Lung (tissue), 12 donors: Measurements from ENCODE around the gene LIG1. TPM values are rescaled to one million over a fixed set of nuclear protein-coding genes. Genes with fewer than 3 reads are reported as not detected.

ENCODE experiments used
- ATAC-seq: fragments of 200-7000 bp; cut with Tn5 transposase; one replicate; pipeline ENCODE4 v1.9.1; 2020; ENCODE audit warnings: moderate number of reproducible peaks; ENCODE audit not compliant: insufficient read depth, low FRiP score
- DNase-seq, 3 donors: peaks; one replicate each; pipeline ENCODE4 v3.0.0-alpha.2; 2013 to 2017
- H3K27ac ChIP-seq, 2 donors: one replicate each; pipeline ENCODE4 v1.5.1; 2013; ENCODE audit warnings: mild to moderate bottlenecking in 2 of 2, moderate library complexity in 2 of 2, control low read depth in 1 of 2, inconsistent platforms in 1 of 2, low read depth in 1 of 2, low read length in 1 of 2
- H3K27me3 ChIP-seq, 3 donors: one replicate each; pipeline ENCODE4 v1.5.1; 2013; ENCODE audit warnings: low read length in 2 of 3; ENCODE audit not compliant: control insufficient read depth in 3 of 3, insufficient read depth in 3 of 3
- H3K36me3 ChIP-seq, 4 donors: one replicate each; pipeline ENCODE4 v1.5.1; 2013; ENCODE audit warnings: low read length in 4 of 4, mild to moderate bottlenecking in 1 of 4, moderate library complexity in 1 of 4; ENCODE audit not compliant: control insufficient read depth in 4 of 4, insufficient read depth in 4 of 4
- H3K4me1 ChIP-seq, 5 donors: one replicate each; pipeline ENCODE4 v1.5.1; 2013; ENCODE audit warnings: low read length in 5 of 5, mild to moderate bottlenecking in 2 of 5, moderate library complexity in 1 of 5; ENCODE audit not compliant: control insufficient read depth in 5 of 5, insufficient read depth in 5 of 5
- H3K4me3 ChIP-seq: one replicate; pipeline ENCODE4 v1.5.1; 2013; ENCODE audit warnings: mild to moderate bottlenecking, control low read depth, moderate library complexity
- H3K9ac ChIP-seq, 2 donors: one replicate each; pipeline ENCODE4 v1.5.1; 2013; ENCODE audit warnings: low read length in 2 of 2, control low read depth in 1 of 2; ENCODE audit not compliant: insufficient read depth in 1 of 2
- H3K9me3 ChIP-seq, 4 donors: one replicate each; pipeline ENCODE4 v1.5.1; 2013; ENCODE audit warnings: low read length in 3 of 4, mild to moderate bottlenecking in 1 of 4, moderate library complexity in 1 of 4; ENCODE audit not compliant: control insufficient read depth in 4 of 4, insufficient read depth in 3 of 4
- WGBS, 2 donors: extraction: QIAGEN DNeasy Blood & Tissue Kit; methylation state at CpG; one replicate each; pipeline ENCODE4 v1.1.7; 2013; 5-methylcytosine and 5-hydroxymethylcytosine counted together
- polyA plus RNA-seq, 2 donors: library from polyadenylated mRNA; stranded (reverse); fragments of 200-250 nt; gene quantifications; one replicate each; pipeline ENCODE4 v1.2.1, GENCODE V29; 2013
- total RNA-seq, 2 donors: library from RNA; depleted of rRNA in 1 of 2; stranded (reverse); fragments of >200 nt in 1 of 2; gene quantifications; one replicate each; pipeline ENCODE4 v1.2.1, GENCODE V29; 2014 to 2021
- TF ChIP-seq, protein P1 (sequence below): IDR thresholded peaks from 2 replicates; pipeline ENCODE4 v1.5.1; 2012; ENCODE audit warnings: mild to moderate bottlenecking; ENCODE audit errors: control extremely low read depth, extremely low read depth
- donor health status: control.
- donor health status: control.
- donor health status: Bipolar disorder and iron deficiency.
- donor health status: healthy.
- donor health status: DM: yes; HTN: yes; CAD: no.

The LIG1 gene
- total and polyA plus RNA-seq, 4 donors: 10.6 to 40.5 (median 25.3) TPM

DNA sequence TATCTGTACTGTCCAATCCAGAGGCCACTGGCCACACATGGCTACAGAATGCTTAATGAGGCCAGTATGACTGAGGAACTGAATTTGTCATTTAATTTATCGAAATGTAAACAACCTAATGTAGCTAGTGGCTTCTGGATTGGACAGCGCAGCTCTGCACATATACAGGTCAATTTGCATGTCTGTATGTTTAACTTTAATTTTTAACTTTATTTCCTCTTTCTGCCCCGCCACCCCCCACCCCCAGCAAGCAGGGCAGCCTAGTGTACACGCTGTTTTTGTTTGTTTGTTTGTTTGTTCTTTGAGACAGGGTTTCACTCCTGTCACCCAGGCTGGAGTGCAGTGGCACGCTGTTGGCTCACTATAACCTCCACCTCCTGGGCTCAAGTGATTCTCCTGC is 15.9 kb upstream of the LIG1 start:
- TF ChIP-seq, protein P1, sequence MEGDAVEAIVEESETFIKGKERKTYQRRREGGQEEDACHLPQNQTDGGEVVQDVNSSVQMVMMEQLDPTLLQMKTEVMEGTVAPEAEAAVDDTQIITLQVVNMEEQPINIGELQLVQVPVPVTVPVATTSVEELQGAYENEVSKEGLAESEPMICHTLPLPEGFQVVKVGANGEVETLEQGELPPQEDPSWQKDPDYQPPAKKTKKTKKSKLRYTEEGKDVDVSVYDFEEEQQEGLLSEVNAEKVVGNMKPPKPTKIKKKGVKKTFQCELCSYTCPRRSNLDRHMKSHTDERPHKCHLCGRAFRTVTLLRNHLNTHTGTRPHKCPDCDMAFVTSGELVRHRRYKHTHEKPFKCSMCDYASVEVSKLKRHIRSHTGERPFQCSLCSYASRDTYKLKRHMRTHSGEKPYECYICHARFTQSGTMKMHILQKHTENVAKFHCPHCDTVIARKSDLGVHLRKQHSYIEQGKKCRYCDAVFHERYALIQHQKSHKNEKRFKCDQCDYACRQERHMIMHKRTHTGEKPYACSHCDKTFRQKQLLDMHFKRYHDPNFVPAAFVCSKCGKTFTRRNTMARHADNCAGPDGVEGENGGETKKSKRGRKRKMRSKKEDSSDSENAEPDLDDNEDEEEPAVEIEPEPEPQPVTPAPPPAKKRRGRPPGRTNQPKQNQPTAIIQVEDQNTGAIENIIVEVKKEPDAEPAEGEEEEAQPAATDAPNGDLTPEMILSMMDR: no peak
- Histone ChIP-seq H3K27me3 (no peaks in the 10 kb centered on the region), H3K9ac (no peak overlapping the region), H3K4me1 (no peaks in the 10 kb centered on the region), H3K36me3 (peaks cover 0 to 20% (median 11%) of the 10 kb centered on the region in 4 donors), H3K9me3 (peaks cover 0 to 5% (median 2%) of the 10 kb centered on the region in 4 donors), H3K27ac (no peak overlapping the region), H3K4me3 (no peak overlapping the region)
- no peak for DNase-seq
- no peak for ATAC-seq
- 91 to 94% methylated on average over 5 of the region's 5 CpGs for WGBS, 2 donors

DNA sequence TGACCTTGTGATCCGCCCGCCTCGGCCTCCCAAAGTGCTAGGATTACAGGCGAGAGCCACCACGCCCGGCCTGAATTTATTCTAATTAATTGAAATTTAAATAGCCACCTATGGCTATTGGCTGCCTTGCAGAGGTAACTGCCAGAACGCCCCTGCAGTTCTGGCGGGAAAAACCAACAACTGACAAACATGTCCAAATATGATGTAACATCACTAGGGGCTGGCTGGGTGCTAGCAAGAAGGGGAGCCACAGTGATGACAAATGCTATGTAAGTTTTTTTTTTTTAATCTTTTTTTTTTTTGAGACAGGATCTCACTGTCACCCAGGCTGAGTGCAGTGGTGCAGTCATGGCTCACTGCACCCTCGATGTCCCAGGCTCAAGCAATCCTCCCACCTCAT is 13.2 kb upstream of the LIG1 start:
- no peak overlapping the region for H3K9ac ChIP-seq
- H3K4me3 ChIP-seq: no peak overlapping the region
- TF ChIP-seq, protein P1: no peak
- no peak for DNase-seq
- 92 to 97% methylated on average over 9 of the region's 9 CpGs for WGBS, 2 donors
- no peak for ATAC-seq
- H3K27me3 ChIP-seq: no peaks in the 10 kb centered on the region
- H3K9me3 ChIP-seq: peaks cover 0 to 5% (median 2%) of the 10 kb centered on the region in 4 donors
- H3K27ac ChIP-seq: no peak overlapping the region
- H3K4me1 ChIP-seq: no peaks in the 10 kb centered on the region
- peaks cover 4 to 22% (median 10%) of the 10 kb centered on the region in 4 donors for H3K36me3 ChIP-seq

DNA sequence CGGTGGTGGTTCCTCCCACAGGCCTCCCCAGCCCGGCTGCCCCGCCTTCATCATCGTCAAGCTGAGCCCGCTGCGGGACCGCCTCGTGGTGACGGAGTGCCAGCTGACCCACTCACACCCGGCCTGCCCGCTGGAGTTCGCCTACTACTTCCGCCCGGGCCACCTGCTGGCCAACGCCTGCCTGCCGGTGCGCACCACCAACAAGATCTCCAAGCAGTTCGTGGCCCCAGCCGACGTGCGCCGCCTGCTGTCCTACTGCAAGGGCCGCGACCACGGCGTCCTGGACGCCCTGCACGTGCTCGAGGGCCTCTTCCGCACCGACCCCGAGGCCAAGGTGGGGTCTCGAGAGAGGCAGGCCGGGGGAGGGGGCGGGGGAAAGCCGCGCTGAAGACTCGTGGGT is 12.3 kb upstream of the LIG1 start:
- Histone ChIP-seq H3K4me1 (no peaks in the 10 kb centered on the region), H3K9ac (no peak overlapping the region), H3K27me3 (no peaks in the 10 kb centered on the region), H3K9me3 (peaks cover 0 to 5% (median 2%) of the 10 kb centered on the region in 4 donors), H3K27ac (no peak overlapping the region), H3K4me3 (no peak overlapping the region), H3K36me3 (peaks cover 3 to 19% (median 9%) of the 10 kb centered on the region in 4 donors)
- WGBS, 2 donors: 98% methylated on average over 38 of the region's 38 CpGs
- ATAC-seq: no peak
- TF ChIP-seq, protein P1: no peak
- no peak for DNase-seq

DNA sequence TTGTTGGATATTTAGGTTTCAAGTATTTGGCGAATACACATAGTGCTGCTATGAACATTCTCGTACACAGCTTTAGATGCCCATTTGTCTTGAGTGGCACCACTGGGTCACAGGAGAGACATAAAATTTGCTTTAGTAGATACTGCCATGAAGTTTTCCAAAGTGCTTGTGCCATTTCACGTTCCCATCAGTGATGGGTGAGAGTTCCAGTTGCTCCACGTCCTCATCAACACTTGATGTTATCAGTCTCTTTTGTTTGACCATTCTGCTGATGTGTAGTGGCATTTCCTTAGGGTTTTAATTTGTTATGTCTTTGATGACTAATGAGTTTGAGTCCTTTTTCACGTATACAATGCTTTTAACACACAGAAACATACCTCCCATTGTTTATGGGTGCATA is 11.4 kb upstream of the LIG1 start:
- H3K4me1 ChIP-seq: no peaks in the 10 kb centered on the region
- no peak overlapping the region for H3K27ac ChIP-seq
- peaks cover 3 to 23% (median 9%) of the 10 kb centered on the region in 4 donors for H3K36me3 ChIP-seq
- no peak for DNase-seq
- no peak for ATAC-seq
- H3K9me3 ChIP-seq: peaks cover 0 to 5% (median 2%) of the 10 kb centered on the region in 4 donors
- H3K27me3 ChIP-seq: no peaks in the 10 kb centered on the region
- TF ChIP-seq, protein P1: no peak
- 91 to 94% methylated on average over 5 of the region's 5 CpGs for WGBS, 2 donors
- H3K4me3 ChIP-seq: no peak overlapping the region
- no peak overlapping the region for H3K9ac ChIP-seq
